GM12865 (cell line): ENCODE measurements around the gene TIAM1.

Experiments used
- DNase-seq: peaks from one replicate; pipeline ENCODE4 v3.0.0; 2010; ENCODE audit warnings: low read depth
- H3K4me3 ChIP-seq: 2 replicates; pipeline ENCODE4 v1.5.1; 2011; ENCODE audit warnings: mild to moderate bottlenecking, low read depth, low read length, control low read depth
- TF ChIP-seq, protein P1 (sequence below): IDR thresholded peaks from 2 replicates; pipeline ENCODE4 v1.5.1; 2011; ENCODE audit warnings: low read length, control low read depth, low read depth, inconsistent platforms; ENCODE audit not compliant: insufficient read depth; ENCODE audit errors: missing control alignments

The TIAM1 gene

DNA sequence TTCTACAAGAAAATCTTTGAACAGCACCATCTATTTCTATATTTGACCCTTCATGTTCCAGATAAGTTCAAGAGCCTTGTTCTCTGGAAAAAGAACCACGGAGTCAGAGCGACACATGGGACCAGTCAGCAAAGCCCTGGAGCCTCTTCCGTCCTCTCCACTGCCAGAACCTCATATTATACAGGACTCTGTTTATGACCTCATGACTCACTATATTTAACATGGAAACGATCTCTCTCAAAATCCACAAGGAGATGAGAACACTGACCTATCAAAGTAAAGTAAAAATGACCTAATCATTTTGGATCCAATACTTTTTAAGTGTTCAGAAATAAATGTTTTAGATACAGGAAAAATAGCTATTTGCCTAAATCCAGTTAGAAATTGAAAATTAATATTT is 181.2 kb downstream of the TIAM1 start:
- DNase-seq = no peak
- no peak overlapping the region for H3K4me3 ChIP-seq
- TF ChIP-seq, protein P1, sequence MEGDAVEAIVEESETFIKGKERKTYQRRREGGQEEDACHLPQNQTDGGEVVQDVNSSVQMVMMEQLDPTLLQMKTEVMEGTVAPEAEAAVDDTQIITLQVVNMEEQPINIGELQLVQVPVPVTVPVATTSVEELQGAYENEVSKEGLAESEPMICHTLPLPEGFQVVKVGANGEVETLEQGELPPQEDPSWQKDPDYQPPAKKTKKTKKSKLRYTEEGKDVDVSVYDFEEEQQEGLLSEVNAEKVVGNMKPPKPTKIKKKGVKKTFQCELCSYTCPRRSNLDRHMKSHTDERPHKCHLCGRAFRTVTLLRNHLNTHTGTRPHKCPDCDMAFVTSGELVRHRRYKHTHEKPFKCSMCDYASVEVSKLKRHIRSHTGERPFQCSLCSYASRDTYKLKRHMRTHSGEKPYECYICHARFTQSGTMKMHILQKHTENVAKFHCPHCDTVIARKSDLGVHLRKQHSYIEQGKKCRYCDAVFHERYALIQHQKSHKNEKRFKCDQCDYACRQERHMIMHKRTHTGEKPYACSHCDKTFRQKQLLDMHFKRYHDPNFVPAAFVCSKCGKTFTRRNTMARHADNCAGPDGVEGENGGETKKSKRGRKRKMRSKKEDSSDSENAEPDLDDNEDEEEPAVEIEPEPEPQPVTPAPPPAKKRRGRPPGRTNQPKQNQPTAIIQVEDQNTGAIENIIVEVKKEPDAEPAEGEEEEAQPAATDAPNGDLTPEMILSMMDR = no peak

DNA sequence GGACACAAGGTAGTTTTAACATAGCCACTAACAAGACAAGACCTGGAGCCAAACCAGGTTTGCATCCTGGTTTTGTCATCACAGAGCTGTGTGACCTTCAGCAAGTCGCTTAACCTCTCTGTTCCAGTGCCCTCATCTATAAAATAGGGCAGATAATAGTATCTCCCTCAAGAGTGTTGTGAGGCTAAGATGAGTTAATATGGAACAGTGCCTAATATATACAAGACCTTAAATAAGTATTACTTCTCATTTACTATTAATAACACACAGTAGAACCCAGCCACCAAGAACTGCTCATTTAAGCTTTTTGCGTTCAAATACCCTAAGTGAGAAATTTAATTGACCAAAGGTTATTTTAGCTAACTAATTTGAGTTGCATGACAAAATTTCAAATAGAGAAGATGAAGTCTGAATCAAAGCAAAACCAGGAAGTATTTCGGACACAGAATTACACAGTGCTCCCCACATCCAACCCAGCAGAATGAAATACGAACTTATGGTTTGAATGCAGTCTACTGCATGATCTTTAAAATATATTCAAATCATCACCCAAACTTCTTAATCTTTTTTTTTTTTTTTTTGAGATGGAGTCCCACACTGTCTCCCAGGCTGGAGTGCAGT is 181.9 kb downstream of the TIAM1 start:
- TF ChIP-seq, protein P1 = no peak
- H3K4me3 ChIP-seq = no peak overlapping the region
- DNase-seq = no peak

DNA sequence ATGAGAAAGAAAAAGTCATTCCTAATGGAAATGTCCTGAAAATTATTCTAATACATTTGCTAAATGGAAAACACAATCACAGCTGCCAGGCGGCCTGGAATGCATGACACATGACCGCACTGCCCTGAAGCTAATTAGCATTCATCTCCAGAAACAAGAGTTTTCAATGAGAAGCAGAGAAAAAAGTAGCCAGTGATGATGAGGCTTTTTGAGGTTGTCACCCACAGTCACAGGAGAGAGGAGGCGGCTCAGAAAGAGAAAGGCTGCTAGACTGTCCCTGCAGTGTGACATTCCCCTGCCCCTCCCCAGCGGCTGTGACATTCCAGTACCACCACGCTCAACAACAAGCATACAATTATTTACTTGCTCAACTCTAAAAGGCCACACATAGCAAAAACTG is 182.9 kb downstream of the TIAM1 start:
- DNase-seq = no peak

DNA sequence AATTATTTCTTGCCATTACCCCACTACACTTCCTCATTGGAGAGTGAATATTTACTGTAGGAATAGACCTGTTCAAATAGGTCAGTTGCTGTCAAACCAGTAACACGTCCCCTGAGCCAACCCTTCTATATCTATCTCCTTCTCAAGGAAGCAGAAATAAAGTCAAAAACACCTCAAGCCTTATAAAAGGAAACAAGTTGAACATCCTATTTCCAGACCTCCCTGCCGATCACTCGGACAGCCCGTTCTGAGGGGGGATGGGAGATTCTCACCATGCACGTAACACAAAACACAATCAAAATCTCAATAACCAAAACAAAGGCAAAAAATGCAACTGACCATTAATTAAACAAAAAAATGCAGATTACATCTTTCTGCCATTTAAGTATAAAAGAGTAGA is 184.3 kb downstream of the TIAM1 start:
- no peak for DNase-seq
- TF ChIP-seq, protein P1 = no peak
- H3K4me3 ChIP-seq = no peak overlapping the region

More for the DNA sequence above, 182.9 kb downstream of the TIAM1 start:
- TF ChIP-seq, protein P1 = no peak
- no peak overlapping the region for H3K4me3 ChIP-seq

GRCh38 chr21:31158789-31159581 is 185.1 kb downstream of the TIAM1 start:
- TF ChIP-seq, protein P1 = no peak
- no peak overlapping the region for H3K4me3 ChIP-seq
- DNase-seq = no peak

DNA sequence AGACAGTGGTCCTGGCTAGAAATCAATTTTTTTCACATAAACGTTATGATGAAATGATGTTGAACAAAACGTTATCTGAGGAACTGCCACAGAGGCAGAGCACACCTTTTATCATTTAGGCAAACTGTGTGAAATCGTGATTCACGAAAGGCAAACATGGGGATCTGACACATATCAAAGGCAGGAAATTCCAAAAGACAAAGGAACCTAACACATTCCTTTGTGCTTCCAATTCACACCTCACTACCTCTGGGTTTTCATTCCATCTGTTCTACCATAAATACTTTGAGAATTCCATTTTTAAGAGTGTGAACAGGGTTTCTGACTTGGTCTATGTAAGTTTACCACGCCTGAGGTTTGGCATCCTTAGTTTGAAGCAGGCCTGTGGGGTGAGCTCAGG is 186.3 kb downstream of the TIAM1 start:
- TF ChIP-seq, protein P1 = no peak
- no peak for DNase-seq
- no peak overlapping the region for H3K4me3 ChIP-seq
